Measurements from ENCODE around the gene IPCEF1. TPM values are rescaled to one million over a fixed set of nuclear protein-coding genes. Genes with fewer than 3 reads are reported as not detected.

The IPCEF1 gene
- total and polyA plus RNA-seq, 2 of the 4 experiments (the other 2 are of a cell fraction): under 0.01 to 0.03 TPM

GRCh38 chr6:154236646-154237301 is 119.8 kb downstream of the IPCEF1 start (continued):
- no peak for TF ChIP-seq USF2 (IDR thresholded peaks at IDR 0.05; ENCODE audit: low read depth, low read length)
- no peak for TF ChIP-seq POLR2A (IDR thresholded peaks at IDR 0.05; ENCODE audit: low read depth, low read length)

GRCh38 chr6:154234019-154234772 is 122.4 kb downstream of the IPCEF1 start:
- dilution Hi-C loops (cut with HindIII; ENCODE audit: low sequenced_read_pairs, unreplicated experiment): no loop called here
- Histone ChIP-seq H4K8ac (ENCODE audit: low read depth in 2 of 2, low read length in 2 of 2) (no peak overlapping the region), H3K18ac (ENCODE audit: low read depth, low read length) (no peak overlapping the region), H2BK20ac (ENCODE audit: low read depth, low read length) (no peak overlapping the region), H2AFZ (replicated peaks; ENCODE audit: low read length, poor library complexity) (no peak overlapping the region), H3K9ac (ENCODE audit: low read depth, low read length) (no peak overlapping the region), H3K14ac (replicated peaks; ENCODE audit: low read depth, low read length) (no peak overlapping the region), H3K27ac (ENCODE audit: insufficient read depth, low read length) (no peak overlapping the region), H2AK9ac (replicated peaks; ENCODE audit: low read depth, low read length, poor library complexity) (no peak overlapping the region), H2AK5ac (ENCODE audit: low read depth, low read length) (no peak overlapping the region), H3K56ac (ENCODE audit: extremely low read depth, insufficient read depth, low read length) (no peak overlapping the region), H3K4me3 (ENCODE audit: insufficient read depth, low read depth, low read length) (no peak overlapping the region), H4K5ac (ENCODE audit: low read depth, low read length) (no peak overlapping the region), H3K79me1 (ENCODE audit: low read depth in 1 of 2, low read length in 2 of 2) (no peaks in the 10 kb centered on the region), H2BK5ac (ENCODE audit: low read depth, low read length, poor library complexity, severe bottlenecking) (no peak overlapping the region), H2BK15ac (ENCODE audit: low read depth, low read length) (no peak overlapping the region; the same call in 2 of the 3 replicates), H3K4me2 (ENCODE audit: low read depth, low read length) (no peak overlapping the region), H3K9me3 (ENCODE audit: control insufficient read depth, insufficient read depth, low read length) (no peaks in the 10 kb centered on the region), H3K4me1 (ENCODE audit: control insufficient read depth, insufficient read depth, low read length) (peaks cover 5% of the 10 kb centered on the region; the same call in 1 of the 2 replicates), H3K9me1 (ENCODE audit: insufficient read depth, low read length) (peaks cover 3% of the 10 kb centered on the region; the same call in 1 of the 2 replicates), H3K36me3 (ENCODE audit: control insufficient read depth, insufficient read depth, low read length) (no peaks in the 10 kb centered on the region), H4K20me1 (ENCODE audit: insufficient read depth, low read length) (no peaks in the 10 kb centered on the region), H3K23ac (ENCODE audit: low read depth, low read length) (no peak overlapping the region), H4K91ac (ENCODE audit: insufficient read depth, low read depth, low read length) (no peak overlapping the region), H3K27me3 (ENCODE audit: control insufficient read depth, insufficient read depth, low read length) (no peaks in the 10 kb centered on the region), H2BK120ac (ENCODE audit: low read depth, low read length) (no peak overlapping the region), H3K4ac (ENCODE audit: low read depth, low read length) (no peak overlapping the region)
- CTCF ChIA-PET: no interaction called here
- in situ Hi-C loops (cut with MboI; ENCODE audit: low sequenced_read_pairs): no loop called here
- intact Hi-C loops (cut with micrococcal nuclease): no loop called here
- no TSS peak for BruUV-seq (replicated peaks)
- no peak for ATAC-seq (ENCODE audit: low read depth)
- POLR2A ChIA-PET (ENCODE audit: unreplicated experiment): no interaction called here
- no peak for DNase-seq
- TF ChIP-seq CEBPB (IDR thresholded peaks at IDR 0.05; ENCODE audit: low read depth, low read length): 0 out of 2 replicates have a peak, but pooled peaks have one; percentile 3
- TF ChIP-seq SMC3 (IDR thresholded peaks at IDR 0.05; ENCODE audit: low read depth, low read length): no peak
- no peak for TF ChIP-seq MXI1 (IDR thresholded peaks at IDR 0.05; ENCODE audit: borderline replicate concordance, low read depth, low read length)
- 100% methylated on average over 3 of the region's 4 CpGs; no CpG with 5 or more reads in 1 of the 2 experiments for WGBS, 2 experiments (ENCODE audit: extremely low coverage in 2 of 2, insufficient read length in 1 of 2)
